ENCODE measurements around the gene EHBP1L1.
A peak's percentile ranks its signal among the peaks of the same experiment; 100 is the strongest.

Gene EHBP1L1

GRCh38 chr11:65591939-65592857 lies 16.3 kb downstream of the EHBP1L1 start:
- peak; percentile 57 for DNase-seq (ENCODE audit: low read depth)
- H3K4me3 ChIP-seq (ENCODE audit: low read depth, low read length), result peak overlapping the region; percentile 47
- peak; percentile 23 for TF ChIP-seq CTCF (conservative IDR thresholded peaks at IDR 0.05; ENCODE audit: low read depth, low read length)

DNA sequence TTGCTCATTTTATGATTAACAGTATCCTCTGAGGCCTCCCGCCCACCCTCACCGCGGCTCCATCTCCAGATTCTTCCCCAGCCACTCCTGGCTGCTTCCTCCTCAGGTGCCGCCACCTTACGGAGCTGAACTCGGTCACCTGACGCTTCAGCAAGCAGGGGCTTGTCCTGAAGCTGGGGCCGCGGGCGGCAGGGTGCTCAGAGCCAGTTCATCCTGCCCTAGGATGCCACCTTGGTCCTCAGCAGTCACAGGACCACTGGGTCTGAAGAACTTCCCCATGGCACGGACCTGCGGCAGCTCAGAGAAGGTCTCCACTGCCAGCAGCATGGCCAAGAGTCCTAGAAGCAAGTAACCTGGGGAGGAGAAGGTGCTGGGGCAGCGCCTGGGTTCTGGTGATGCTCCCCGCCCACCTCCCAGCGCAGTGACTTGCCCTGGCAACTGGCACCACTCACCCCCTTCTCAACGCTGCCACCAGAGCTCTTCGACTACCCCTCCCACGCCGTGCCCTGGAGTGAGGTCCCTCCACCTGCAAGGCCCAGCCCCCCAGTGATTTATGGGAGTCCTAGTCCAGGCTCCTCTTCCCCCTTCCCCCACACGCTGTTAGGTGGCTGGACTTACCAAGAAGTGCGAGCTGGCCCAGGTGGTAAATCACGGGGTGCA lies 17.1 kb downstream of the EHBP1L1 start:
- H3K4me3 ChIP-seq (ENCODE audit: low read depth, low read length), result no peak overlapping the region
- no peak for DNase-seq (ENCODE audit: low read depth)
- no peak for TF ChIP-seq CTCF (conservative IDR thresholded peaks at IDR 0.05; ENCODE audit: low read depth, low read length)

- no peak for DNase-seq (ENCODE audit: low read depth)
These were observed 17.9 kb downstream of the EHBP1L1 start for GRCh38 chr11:65593518-65594414.

GRCh38 chr11:65595131-65595530 lies 19.3 kb downstream of the EHBP1L1 start:
- H3K4me3 ChIP-seq (ENCODE audit: low read depth, low read length), result no peak overlapping the region
- no peak for TF ChIP-seq CTCF (conservative IDR thresholded peaks at IDR 0.05; ENCODE audit: low read depth, low read length)
- DNase-seq (ENCODE audit: low read depth), result no peak

More at GRCh38 chr11:65593518-65594414, 17.9 kb downstream of the EHBP1L1 start:
- no peak overlapping the region for H3K4me3 ChIP-seq (ENCODE audit: low read depth, low read length)
- TF ChIP-seq CTCF (conservative IDR thresholded peaks at IDR 0.05; ENCODE audit: low read depth, low read length), result peak; percentile 76

DNA sequence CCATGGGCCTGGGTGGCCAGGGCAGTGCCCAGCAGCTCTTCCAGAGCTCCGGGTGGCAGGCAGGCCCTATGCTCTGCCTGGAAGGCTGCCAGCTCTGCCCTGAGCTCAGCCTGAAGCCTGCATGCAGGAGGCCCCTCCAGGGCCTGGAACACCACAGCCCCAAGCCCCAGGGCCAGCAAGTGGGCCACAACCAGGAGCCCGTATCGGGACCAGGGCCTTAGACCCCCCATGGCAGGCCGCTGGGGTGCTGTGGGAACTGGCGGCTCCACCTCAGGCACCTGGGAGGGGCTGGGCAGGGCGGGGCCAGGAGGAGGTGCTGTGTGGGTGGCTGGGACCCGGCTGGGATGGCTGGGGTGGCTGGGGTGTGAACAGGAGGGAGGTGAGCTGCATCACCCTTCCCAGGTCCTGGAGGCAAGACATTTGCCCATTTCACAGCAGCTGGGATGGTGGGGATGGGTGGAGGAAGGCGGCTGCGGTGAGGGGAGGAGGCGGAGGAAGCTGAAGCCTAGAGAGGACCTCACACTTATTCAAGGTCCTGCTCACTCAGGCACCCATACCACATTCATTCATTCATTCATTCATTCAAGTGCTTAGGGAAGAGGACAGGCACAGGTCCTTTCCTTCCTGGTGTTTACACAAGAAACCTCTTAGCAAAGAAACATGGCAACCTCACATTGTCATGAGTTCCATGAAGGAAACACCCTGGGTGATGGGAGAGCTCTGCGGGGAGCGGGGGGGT lies 19.9 kb downstream of the EHBP1L1 start, which contains the start of gene KCNK7:
Gene KCNK7, minus strand, starts transcription at position 258 of the 739 bp plus-strand sequence. Its CDS starts 28 bp downstream, at position 230.
- no peak for TF ChIP-seq CTCF (conservative IDR thresholded peaks at IDR 0.05; ENCODE audit: low read depth, low read length)
- no peak for DNase-seq (ENCODE audit: low read depth)
- H3K4me3 ChIP-seq (ENCODE audit: low read depth, low read length), result no peak within 1 kb of the TSS

DNA sequence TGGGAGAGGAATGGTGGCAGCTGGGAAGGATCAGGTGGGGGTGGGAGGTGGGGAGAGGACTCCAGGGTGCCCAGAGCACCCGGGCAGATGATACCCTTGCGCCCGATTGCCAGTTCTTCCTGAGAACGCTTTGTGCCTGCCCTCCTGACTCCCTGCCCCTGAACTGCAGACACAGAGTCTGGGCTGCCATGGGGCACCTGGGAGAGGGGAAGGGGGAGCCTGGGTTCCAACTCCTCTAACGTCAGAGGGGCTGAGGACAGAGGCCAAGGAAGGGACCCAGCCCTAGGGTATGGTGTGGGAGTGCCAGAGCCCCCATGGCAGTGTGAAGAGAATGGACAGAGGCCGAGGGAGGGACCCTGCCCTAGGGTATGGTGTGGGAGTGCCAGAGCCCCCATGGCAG lies 20.7 kb downstream of the EHBP1L1 start:
- H3K4me3 ChIP-seq (ENCODE audit: low read depth, low read length), result no peak overlapping the region
- TF ChIP-seq CTCF (conservative IDR thresholded peaks at IDR 0.05; ENCODE audit: low read depth, low read length), result no peak
- DNase-seq (ENCODE audit: low read depth), result no peak
